ENCODE data around the gene PLCG1.

DNA sequence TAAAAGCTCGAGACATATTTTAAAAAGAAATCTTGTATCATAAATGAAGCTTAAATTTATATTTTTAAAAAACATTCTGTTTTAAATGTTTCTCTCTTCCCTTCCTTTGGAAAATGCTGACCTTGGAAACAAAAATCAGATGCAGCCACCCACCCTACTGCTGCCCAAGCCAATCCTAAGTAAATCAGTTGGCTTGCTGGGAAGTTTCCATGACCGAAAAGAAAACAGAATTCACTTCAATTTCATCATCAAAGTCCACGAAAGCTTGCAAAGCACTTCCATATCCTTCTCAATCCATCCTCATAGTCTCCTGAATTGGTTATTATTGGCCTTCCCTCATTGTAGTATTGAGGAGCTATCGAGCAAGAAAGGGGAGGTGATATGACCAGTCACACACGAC is 80.1 kb downstream of the PLCG1 start:
- TF ChIP-seq, protein P1, sequence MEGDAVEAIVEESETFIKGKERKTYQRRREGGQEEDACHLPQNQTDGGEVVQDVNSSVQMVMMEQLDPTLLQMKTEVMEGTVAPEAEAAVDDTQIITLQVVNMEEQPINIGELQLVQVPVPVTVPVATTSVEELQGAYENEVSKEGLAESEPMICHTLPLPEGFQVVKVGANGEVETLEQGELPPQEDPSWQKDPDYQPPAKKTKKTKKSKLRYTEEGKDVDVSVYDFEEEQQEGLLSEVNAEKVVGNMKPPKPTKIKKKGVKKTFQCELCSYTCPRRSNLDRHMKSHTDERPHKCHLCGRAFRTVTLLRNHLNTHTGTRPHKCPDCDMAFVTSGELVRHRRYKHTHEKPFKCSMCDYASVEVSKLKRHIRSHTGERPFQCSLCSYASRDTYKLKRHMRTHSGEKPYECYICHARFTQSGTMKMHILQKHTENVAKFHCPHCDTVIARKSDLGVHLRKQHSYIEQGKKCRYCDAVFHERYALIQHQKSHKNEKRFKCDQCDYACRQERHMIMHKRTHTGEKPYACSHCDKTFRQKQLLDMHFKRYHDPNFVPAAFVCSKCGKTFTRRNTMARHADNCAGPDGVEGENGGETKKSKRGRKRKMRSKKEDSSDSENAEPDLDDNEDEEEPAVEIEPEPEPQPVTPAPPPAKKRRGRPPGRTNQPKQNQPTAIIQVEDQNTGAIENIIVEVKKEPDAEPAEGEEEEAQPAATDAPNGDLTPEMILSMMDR (IDR thresholded peaks at IDR 0.05): no peak
- TF ChIP-seq POLR2A (IDR thresholded peaks at IDR 0.05): no peak

Data from body of pancreas (tissue), 4 donors.